ENCODE results near the gene TUBA1B.

GRCh38 chr12:49098703-49099102 is 32.5 kb downstream of the TUBA1B start:
- TF ChIP-seq SMC3 (IDR thresholded peaks at IDR 0.05; ENCODE audit: low read length): no peak
- no peak for TF ChIP-seq NFIC (IDR thresholded peaks at IDR 0.05; ENCODE audit: low read length)
- TF ChIP-seq, protein P1, sequence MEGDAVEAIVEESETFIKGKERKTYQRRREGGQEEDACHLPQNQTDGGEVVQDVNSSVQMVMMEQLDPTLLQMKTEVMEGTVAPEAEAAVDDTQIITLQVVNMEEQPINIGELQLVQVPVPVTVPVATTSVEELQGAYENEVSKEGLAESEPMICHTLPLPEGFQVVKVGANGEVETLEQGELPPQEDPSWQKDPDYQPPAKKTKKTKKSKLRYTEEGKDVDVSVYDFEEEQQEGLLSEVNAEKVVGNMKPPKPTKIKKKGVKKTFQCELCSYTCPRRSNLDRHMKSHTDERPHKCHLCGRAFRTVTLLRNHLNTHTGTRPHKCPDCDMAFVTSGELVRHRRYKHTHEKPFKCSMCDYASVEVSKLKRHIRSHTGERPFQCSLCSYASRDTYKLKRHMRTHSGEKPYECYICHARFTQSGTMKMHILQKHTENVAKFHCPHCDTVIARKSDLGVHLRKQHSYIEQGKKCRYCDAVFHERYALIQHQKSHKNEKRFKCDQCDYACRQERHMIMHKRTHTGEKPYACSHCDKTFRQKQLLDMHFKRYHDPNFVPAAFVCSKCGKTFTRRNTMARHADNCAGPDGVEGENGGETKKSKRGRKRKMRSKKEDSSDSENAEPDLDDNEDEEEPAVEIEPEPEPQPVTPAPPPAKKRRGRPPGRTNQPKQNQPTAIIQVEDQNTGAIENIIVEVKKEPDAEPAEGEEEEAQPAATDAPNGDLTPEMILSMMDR (CRISPR knock-in tag; IDR thresholded peaks at IDR 0.05): no peak
- no peak for TF ChIP-seq SRF (IDR thresholded peaks at IDR 0.05; ENCODE audit: low read depth, low read length)
- TF ChIP-seq DNMT3B (CRISPR knock-in tag; conservative IDR thresholded peaks at IDR 0.05): no peak
- no peak for TF ChIP-seq ZNF24 (IDR thresholded peaks at IDR 0.05)
- TF ChIP-seq CEBPB (IDR thresholded peaks at IDR 0.05; ENCODE audit: borderline replicate concordance, low read depth, low read length): no peak
- TF ChIP-seq ZNF337 (CRISPR knock-in tag; IDR thresholded peaks at IDR 0.05; ENCODE audit: borderline replicate concordance, low read depth): no peak
- no peak for TF ChIP-seq ETV6 (CRISPR knock-in tag; conservative IDR thresholded peaks at IDR 0.05)
